Inferior parietal cortex (tissue), 1 donor: ENCODE results near the gene RBBP8NL.
"Not testable (repeated sequence)": the region's sequence is repeated elsewhere in the genome, so short reads cannot be mapped to it uniquely, and the experiment has no call there.

Source experiments
- DNase-seq: peaks from one replicate; pipeline ENCODE4 v3.0.0-alpha.2; 2016; ENCODE audit errors: extremely low spot score

Gene RBBP8NL

GRCh38 chr20:62445553-62446340, 18.4 kb upstream of the RBBP8NL start:
- DNase-seq: no peak

- no peak for DNase-seq
These were observed 16.9 kb upstream of the RBBP8NL start for GRCh38 chr20:62444286-62444685.

- DNase-seq: no peak
These were observed 14.7 kb upstream of the RBBP8NL start for GRCh38 chr20:62441987-62442539.

DNA sequence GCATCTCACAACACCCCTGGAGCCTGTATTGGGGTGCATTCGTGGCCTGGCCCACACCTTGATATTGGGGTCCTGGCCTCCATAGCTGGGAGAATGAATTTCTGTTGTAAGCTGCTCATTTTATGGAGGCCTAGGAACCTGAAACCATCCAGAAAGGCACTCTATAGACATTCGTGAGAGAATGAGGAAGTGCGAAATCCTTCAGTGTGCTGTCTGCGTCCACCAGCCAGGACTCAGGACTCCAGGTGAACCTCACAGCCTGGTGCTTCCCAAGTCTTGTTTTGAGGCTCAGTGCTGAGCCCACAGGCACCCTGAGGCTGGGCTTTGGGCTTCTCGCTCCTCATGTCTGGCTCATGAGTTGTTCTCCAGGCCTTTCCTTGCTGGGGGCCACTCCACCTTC, 11.9 kb upstream of the RBBP8NL start:
- no peak for DNase-seq

- DNase-seq: no peak
These were observed 10.6 kb upstream of the RBBP8NL start for GRCh38 chr20:62437927-62438326.

DNA sequence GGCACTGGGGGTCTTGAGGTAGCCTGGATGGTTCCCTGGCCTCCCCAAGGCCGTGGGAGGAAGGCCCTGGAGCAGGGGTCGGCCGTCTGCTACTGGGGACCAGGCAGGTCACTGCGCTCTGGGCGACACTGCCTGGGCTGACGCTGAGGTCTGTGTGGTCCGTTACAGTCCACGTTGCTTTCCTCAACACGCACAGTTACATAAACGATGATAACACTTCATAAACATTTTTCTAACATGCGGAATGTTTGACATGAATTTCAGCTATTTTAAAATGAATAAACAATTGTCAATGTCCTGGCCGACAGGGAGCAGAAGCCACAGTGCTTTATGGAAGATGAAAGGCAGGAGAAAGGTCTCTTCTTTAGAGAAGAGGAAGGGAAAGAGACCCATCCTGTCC, 10.2 kb upstream of the RBBP8NL start:
- DNase-seq: no peak

GRCh38 chr20:62436692-62437091, 9.4 kb upstream of the RBBP8NL start:
- no peak for DNase-seq

DNA sequence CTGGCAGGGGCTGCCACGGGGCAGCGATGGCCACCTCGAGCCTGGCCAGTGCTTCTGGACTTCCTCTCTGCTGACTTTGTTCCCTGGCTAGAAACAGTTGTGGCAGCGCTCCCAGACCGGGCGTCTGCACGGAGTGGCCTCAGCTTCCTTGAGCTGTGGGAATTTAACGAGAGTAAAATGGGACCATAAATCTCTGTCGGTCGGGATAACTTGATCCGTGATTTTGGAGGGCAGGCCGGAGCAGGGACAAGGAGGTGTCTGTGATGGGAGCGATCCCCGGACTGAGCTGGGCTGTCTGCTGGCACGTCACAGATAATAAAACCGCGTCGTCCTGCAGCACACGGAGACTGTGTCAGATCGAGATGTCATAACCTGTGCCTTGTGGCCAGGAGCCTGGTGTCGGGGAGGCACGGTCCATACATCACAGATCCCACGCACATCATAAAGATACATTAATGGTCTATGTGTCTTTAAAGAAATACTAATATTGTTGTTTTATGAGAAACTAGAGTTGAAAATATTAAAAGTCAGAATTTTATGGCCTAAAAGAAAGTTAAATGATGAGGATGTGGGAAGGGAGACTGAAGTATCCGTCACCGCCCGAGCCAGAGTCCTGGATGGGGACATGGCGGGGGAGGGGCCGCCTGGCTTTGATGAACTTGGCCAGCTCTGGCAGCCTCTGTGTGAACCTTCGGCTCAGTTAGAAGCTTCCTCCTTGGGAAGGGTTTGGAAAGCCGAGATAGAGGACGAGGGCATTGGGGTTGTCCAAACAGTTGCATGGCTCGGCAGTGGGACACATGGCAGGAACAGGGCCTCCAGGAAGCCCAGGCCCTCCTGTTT, 6.5 kb upstream of the RBBP8NL start:
- peak; percentile 4 for DNase-seq

DNA sequence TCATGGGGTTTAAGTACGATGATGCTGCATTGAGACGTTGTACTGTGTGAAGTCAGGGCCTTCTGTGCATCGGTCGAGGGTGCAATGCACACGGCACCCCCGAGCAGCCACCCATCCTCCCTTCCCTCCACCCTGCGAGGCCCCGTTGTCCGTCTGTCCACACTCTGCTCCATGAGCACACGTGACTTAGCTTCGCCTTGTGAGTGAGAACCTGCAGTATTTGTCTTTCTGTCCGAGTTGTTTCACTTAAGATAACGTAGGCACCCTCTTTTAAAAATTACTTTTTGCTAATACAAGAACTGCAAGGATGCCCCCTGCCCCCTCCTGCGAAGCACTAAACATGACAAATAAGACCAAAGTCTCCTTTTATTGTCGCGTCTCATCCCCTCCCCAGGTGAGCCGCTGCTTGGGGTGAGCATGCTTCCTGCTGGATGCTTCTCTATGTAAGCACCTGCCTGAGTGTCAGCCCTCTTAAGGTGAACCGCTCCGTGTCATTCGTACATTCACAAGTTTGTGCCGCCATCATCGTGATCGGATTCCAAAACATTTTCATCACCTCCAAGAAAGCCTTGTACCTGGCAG, 3.6 kb upstream of the RBBP8NL start:
- peak; percentile 5 for DNase-seq

DNA sequence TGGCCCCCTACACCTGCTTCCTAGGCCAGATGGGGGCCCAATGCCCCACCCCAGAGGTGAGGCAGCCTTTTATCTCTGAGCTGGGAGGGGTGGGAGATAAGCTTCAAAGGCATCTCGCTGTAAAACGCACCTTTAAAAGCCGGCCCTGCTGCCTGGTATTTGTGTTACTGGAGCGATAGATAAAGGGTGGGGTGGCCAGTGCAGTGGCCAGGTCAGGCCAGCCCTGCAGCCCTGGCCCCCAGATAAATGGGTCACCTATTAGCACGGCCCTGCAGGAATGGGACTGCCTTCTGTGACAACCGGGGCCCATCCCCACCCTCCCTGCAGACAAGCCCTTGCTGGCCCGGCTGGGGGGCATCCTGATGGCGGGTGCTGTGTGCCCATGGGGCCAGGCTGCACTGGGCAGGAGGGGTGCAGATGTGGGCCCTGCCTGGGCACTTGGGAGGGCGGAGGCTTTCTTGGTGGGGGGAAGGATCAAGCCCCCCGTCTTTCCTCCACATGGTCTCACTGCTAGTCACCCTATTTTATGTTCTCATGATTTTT, 3.0 kb upstream of the RBBP8NL start:
- no peak for DNase-seq

DNA sequence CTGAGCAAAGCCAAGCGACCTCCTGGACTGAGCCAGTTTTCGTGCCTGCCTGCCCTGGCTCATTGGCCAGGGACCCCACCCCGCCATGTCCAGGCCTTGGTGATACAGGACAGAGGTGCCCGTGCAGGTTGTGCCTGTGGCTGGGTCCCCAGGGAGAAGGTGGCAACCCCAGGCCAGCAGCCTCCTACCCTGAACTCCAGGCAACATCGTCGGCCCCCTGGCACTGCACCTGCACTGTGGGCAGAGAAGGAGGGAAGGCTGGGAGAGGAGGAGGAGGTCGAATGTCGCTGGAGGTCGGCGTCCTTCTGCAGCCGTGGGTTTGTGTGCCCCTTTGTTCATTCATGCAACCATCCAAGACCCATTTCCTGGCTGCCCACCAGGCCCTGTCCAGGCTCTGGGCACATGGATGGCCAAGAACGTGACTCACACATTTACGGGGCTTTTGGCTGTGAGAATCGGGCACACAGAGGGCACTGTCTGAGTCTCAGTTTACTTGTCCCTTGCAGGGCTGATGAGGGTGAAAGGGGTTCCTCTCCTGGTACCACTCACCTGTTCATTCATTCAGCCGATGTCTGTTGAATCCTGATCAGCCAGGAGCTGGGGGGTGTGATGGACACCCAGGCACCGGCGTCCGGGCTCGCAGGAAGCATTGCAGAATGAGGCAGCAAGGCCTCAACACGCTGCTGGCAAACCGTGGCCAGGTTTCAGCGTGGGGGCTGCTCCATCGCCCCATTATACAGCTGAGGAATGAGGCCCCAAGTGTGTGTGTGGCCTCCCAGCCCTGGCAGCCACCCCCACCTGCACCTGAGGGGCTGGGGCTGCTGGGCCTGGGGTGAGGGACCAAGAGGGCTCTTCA, 2.3 kb upstream of the RBBP8NL start:
- DNase-seq: no peak

- no peak for DNase-seq
These were observed 1.3 kb upstream of the RBBP8NL start for GRCh38 chr20:62428396-62429295.

- no peak for DNase-seq
These were observed 648 bp upstream of the RBBP8NL start for GRCh38 chr20:62428002-62428372.

DNA sequence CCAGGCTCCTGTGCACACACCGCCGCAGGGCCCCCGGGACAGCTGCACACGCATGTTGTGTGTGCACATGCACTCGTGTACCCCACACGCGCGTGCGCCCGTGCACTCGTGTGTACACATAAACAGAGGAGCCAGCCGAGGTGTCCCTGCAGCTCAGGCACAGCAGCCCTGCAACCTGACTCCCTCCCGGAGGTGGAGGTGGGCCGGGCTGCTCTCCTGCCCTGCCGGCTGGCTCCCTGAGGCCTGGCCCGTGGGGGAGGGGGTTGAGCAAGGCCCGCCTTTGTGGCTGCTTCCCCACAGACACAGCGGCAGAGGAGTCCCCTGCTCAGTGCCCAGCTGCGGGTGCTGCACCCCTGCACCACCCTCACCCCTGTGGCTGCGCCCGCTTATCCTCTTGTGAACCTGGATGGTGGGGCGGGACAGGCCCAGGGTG, 624 bp downstream of the RBBP8NL start:
- DNase-seq: no peak

- DNase-seq: not testable (repeated sequence)
These were observed 1.3 kb downstream of the RBBP8NL start for GRCh38 chr20:62426059-62426348.

DNA sequence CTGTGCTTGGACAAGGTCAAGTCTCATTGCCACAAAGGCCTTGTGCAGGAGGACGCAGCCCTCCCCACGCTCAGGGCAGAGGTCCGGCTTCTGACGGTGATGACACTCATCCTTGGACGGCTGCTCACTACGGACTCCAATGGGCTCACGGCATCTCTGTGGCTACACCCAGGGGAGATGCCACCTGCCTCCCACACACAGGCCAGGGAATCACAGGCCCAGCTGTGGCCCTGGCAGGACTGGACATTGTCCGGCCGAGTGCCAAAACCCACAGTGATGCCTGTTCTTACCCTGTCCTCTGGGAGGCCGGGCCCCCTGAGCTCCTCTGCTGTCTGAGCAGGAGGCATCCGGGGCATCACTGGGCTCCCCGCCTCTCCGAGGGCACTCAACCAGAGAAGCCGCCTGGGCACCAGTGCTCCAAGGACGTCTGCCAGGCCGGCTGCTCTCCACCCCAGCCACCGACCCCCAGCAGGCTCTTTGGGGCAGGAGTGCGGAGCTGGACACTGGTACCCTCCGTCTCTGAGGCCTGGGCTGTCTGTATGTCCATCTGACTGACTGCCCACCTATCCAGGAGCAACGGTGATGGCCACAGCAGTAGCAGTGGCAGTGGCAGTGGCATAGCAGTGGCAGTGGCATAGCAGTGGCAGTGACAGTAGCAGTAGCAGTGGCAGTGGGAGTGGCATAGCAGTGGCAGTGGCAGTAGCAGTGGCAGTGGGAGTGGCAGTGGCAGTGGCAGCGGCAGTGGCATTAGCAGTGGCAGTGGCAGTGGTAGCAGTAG, 1.9 kb downstream of the RBBP8NL start:
- no peak for DNase-seq

GRCh38 chr20:62424249-62425107, 2.9 kb downstream of the RBBP8NL start:
- DNase-seq: no peak

- no peak for DNase-seq
These were observed 4.0 kb downstream of the RBBP8NL start for GRCh38 chr20:62423326-62423706.
